DMS79 treated with DMSO at 0.1 percent for 48 hours (cell line): ENCODE results near the gene SLC38A11.
A peak's percentile ranks its signal among the peaks of the same experiment; 100 is the strongest.

Experiments used
- DNase-seq: peaks from one replicate; lab custom pipeline; 2025; lab: John Stamatoyannopoulos, UW

The SLC38A11 gene

GRCh38 chr2:164969909-164970690 lies 14.8 kb upstream of the SLC38A11 start:
- DNase-seq: no peak

GRCh38 chr2:164967781-164968228 lies 12.5 kb upstream of the SLC38A11 start:
- DNase-seq: no peak

- DNase-seq: no peak
Observed at GRCh38 chr2:164967361-164967760, 12.0 kb upstream of the SLC38A11 start.

GRCh38 chr2:164964700-164965099 lies 9.4 kb upstream of the SLC38A11 start:
- no peak for DNase-seq

- peak; percentile 7 for DNase-seq
Observed at GRCh38 chr2:164960159-164960558, 4.8 kb upstream of the SLC38A11 start.

GRCh38 chr2:164954186-164954585 lies 1.1 kb downstream of the SLC38A11 start:
- no peak for DNase-seq

- no peak for DNase-seq
Observed at GRCh38 chr2:164953279-164953678, 2.0 kb downstream of the SLC38A11 start.

GRCh38 chr2:164952057-164952702 lies 3.1 kb downstream of the SLC38A11 start:
- DNase-seq: no peak

DNA sequence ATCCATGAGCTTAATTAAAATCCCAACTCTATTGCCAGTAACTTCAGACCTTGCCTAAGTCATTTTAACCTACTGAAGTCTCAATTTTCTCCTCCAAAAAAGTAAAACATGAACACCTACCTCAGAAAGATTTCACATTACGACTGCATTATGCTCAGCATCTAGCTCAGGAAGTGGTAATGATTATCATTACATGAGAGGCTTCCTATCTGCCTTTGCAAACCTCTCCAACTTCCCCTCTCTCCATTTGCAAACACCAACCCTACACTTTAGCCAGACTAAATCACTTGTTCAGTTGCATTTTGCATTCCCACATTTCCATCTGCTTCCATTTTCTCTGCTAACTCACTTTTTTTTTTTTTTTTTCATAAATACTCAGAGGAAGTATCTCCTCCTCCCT lies 6.8 kb downstream of the SLC38A11 start:
- no peak for DNase-seq

DNA sequence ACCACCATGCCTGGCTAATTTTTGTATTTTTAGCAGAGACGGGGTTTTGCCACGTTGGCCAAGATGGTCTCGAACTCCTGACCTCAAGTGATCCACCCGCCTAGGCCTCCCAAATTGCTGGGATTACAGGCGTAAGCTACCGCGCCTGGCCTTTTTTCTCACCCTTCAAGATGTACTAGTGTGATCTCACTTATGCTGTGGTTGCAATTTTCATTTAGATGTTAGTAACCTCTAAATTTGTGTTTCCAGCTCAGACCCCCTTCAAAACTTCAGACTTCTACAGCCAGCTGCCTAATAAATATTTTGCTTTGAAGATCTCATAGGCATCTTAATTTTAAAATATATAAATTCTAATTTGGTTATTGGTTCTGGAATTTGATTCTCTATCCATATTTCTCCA lies 8.0 kb downstream of the SLC38A11 start:
- no peak for DNase-seq

GRCh38 chr2:164943289-164943688 lies 12.0 kb downstream of the SLC38A11 start:
- no peak for DNase-seq

DNA sequence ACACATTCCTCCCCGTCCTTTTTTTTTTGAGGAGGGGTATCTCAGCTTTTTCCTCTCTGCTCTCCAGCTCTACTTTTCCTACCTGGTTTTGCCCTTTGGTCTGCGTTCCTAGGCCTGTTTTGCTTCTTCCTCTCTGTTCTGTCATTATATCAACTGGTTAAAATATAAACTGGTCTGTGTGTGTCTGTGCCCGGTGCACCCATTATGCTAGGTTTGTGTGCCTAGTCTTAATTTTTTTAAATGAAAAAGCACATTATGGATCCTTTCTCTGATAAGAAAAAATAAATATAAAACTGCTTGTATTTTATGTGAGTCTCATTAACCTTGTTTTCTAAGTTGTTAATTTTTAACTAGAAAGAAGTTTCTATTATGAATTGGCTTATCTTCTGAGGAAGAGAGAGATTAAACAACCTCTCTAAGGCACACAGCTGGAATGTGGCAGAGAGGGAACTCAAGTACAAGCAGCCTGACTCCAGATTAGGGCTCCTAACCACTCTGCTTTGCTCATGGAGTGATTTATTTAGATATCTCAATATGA lies 17.4 kb downstream of the SLC38A11 start:
- no peak for DNase-seq

- DNase-seq: no peak
Observed at GRCh38 chr2:164935118-164936101, 19.9 kb downstream of the SLC38A11 start.

GRCh38 chr2:164934401-164935117 lies 20.8 kb downstream of the SLC38A11 start:
- DNase-seq: no peak

DNA sequence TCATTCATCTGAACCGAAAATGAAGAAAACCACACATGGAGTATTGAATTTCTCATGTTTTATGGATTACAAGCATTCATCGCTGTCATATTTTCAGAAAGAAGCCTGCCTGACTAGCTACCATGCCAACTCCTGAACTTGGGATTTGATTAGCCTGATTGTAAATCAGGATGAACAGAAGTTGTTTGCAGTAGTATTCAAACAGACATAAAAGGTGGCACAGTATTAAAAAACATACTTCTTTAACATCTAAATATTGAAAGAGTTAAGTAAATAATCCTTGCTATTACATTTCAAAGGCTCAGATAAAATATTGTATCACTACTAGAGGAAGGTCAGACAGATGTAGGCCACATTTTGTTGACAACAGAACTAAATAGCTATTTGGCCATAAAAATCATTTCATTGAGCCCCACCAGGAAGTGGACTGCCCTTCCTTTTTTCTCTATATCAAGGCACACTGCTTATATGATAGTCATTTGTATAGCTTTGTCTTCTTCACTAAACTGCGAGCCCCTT lies 21.6 kb downstream of the SLC38A11 start:
- DNase-seq: no peak

DNA sequence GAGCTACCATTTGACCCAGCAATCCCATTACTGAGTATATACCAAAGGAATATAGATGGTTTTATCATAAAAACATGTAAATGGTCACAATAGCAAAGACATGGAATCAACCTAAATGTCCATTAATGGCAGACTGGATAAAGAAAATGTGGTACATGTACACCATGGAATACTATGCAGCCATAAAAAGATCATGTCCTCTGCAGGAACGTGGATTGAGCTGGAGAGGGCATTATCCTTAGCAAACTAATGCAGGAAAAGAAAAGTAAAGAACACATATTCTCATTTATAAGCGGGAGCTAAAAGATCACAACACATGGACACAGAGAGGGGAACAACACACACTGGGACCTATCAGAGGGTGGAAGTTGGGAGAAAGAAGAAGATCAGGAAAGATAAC lies 22.9 kb downstream of the SLC38A11 start:
- no peak for DNase-seq

DNA sequence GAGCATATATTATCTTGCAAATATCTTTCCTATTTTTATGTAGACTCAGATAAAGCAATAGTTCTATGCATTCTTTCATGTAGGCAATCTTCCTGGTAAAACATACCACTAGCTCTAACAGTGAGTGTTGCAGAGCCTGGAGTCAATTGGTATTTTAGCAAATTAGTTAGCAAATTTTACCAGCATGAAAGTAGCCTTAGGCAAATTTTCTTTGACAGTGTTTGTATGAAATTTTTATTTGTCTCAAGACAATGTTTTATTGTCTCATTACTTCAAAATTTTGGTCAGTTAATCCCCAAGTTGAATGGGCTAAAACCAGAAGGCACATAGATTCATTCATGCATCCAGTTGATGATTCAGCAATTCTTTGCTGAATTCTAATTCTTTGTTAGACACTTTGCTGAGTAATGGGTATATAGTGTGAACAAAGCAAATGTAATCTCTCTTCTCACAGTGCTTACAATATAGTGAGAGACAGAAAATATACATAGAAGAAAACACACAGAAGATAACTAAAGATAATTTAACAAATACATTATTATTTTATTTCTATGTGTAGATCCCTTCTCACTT lies 27.1 kb downstream of the SLC38A11 start:
- DNase-seq: no peak

DNA sequence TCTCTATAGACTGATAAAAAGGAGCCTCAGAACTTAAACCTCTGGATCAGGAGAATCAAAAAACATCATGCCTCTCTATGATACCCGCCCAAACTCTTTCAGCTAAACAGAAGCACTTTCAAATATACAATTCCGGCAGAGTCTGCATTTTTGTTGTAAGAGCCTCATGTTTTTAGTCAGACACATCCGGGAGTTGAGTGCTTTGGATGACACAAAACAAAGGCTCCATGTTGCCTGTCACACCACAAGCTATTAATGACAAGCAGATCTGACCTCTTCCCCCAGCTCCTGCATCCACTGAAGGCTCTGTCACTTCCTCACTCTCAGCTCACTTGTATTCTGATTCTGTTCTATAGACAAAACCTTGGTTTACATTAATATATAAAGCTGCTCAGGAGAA lies 33.2 kb downstream of the SLC38A11 start:
- no peak for DNase-seq

- DNase-seq: no peak
Observed at GRCh38 chr2:164920430-164920829, 34.9 kb downstream of the SLC38A11 start.

DNA sequence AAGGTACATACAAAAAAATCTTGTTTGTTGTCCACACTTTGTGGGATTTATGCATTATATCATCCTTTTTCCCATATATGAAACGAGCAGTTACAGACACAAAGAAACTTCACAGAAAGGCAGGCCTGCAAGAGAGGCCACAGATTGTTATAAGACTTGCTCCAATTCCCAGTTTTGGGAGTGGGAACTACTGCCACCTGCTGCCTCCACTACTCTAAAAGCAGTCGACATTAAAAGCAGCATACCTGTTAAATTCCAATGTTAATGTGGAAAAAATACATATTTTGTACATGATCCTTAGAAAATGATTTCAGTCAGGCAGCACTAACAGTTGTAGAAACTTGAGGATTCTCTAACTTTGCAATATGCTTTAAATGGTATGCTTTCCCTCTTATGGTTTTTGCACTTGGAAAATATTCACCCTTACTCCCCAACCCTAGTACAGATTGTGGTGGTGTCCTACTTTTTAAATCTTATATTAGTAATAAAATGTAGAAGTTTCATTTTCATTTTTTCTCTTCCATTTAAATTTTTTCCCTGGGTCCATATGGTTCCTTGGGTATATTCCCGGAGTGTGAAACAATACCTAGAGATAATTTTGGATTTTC lies 37.9 kb downstream of the SLC38A11 start:
- DNase-seq: no peak
